Osteocyte (in vitro differentiated cells): ENCODE measurements around the gene CYP46A1. TPM values are rescaled to one million over a fixed set of nuclear protein-coding genes. Genes with fewer than 3 reads are reported as not detected.

ENCODE experiments used
- DNase-seq: peaks from one replicate; pipeline ENCODE4 v3.0.0; 2021; ENCODE audit warnings: mixed read lengths; ENCODE audit not compliant: unreplicated experiment; ENCODE audit errors: extremely low spot score
- H3K27ac Mint-ChIP-seq: one replicate; pipeline ENCODE4 v1.8.0; 2021; ENCODE audit warnings: mild to moderate bottlenecking, mixed read lengths; ENCODE audit not compliant: unreplicated experiment
- H3K27me3 Mint-ChIP-seq: one replicate; pipeline ENCODE4 v1.8.0; 2021; ENCODE audit warnings: mixed read lengths; ENCODE audit not compliant: unreplicated experiment
- H3K36me3 Mint-ChIP-seq: one replicate; pipeline ENCODE4 v1.8.0; 2021; ENCODE audit warnings: mixed read lengths; ENCODE audit not compliant: unreplicated experiment
- H3K4me1 Mint-ChIP-seq: one replicate; pipeline ENCODE4 v1.8.0; 2021; ENCODE audit warnings: mixed read lengths; ENCODE audit not compliant: unreplicated experiment
- H3K4me3 Mint-ChIP-seq: one replicate; pipeline ENCODE4 v1.8.0; 2021; ENCODE audit warnings: mild to moderate bottlenecking, moderate library complexity, mixed read lengths; ENCODE audit not compliant: unreplicated experiment
- H3K9me3 Mint-ChIP-seq: one replicate; pipeline ENCODE4 v1.8.0; 2021; ENCODE audit warnings: mixed read lengths; ENCODE audit not compliant: unreplicated experiment
- total RNA-seq: library from RNA; stranded (reverse); gene quantifications from 2 replicates; pipeline ENCODE4 v1.2.1, GENCODE V29; 2021
- TF ChIP-seq, protein P1 (sequence below): fragments of 200-600 bp; sonication (generic); IDR thresholded peaks from 2 replicates; pipeline ENCODE4 v1.5.0; 2021; ENCODE audit warnings: antibody characterized with exemption, mild to moderate bottlenecking, moderate library complexity

The CYP46A1 gene
- total RNA-seq, 1 donor from 2014 or later, result 1.3 TPM

DNA sequence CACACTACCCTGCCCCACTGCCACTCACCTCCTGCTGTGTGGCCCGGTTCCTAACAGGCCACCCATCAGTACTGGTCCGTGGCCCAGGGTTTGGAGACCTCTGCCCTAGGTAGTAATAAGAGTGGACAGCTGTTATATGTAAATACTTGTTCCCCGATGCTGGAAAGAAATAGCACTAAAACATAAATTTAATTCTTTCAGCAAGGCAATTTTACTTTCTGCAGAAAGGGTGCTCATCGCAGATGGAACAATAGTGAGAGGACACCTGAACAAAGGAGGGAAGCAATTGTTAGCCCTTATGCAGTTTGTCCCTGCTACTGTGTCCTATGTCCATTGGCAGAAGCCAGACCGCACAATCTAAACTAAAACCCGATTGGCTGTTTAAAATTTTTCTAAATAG, 5.9 kb upstream of the CYP46A1 start:
- Mint-ChIP-seq H3K4me3 (no peak overlapping the region), H3K27me3 (no peaks in the 10 kb centered on the region), H3K4me1 (peaks cover 4% of the 10 kb centered on the region), H3K27ac (no peak overlapping the region), H3K36me3 (no peaks in the 10 kb centered on the region), H3K9me3 (peaks cover 7% of the 10 kb centered on the region)
- no peak for DNase-seq
- TF ChIP-seq, protein P1, sequence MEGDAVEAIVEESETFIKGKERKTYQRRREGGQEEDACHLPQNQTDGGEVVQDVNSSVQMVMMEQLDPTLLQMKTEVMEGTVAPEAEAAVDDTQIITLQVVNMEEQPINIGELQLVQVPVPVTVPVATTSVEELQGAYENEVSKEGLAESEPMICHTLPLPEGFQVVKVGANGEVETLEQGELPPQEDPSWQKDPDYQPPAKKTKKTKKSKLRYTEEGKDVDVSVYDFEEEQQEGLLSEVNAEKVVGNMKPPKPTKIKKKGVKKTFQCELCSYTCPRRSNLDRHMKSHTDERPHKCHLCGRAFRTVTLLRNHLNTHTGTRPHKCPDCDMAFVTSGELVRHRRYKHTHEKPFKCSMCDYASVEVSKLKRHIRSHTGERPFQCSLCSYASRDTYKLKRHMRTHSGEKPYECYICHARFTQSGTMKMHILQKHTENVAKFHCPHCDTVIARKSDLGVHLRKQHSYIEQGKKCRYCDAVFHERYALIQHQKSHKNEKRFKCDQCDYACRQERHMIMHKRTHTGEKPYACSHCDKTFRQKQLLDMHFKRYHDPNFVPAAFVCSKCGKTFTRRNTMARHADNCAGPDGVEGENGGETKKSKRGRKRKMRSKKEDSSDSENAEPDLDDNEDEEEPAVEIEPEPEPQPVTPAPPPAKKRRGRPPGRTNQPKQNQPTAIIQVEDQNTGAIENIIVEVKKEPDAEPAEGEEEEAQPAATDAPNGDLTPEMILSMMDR, result no peak

DNA sequence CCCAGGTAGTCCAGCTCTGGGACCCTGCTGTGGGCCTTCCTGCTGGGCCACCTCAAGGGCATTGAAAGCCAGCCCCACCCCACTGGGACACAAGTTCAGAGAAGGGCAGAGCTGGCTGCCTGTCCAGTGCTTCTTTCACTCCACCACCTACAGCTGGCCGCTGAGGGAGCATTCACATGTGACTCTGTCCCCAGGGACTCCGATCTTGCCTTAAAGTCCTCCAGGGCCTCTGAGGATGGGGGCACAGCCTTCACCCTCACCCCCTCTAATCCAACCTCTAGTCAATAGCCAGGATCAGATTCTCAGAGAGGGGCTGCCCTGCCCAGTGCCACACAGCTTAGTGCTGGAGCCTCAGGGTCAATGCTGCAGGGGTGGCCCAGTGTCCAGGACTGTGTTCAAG, 5.0 kb upstream of the CYP46A1 start:
- Mint-ChIP-seq H3K4me1 (peaks cover 4% of the 10 kb centered on the region), H3K27me3 (no peaks in the 10 kb centered on the region), H3K9me3 (peaks cover 7% of the 10 kb centered on the region), H3K27ac (no peak overlapping the region), H3K36me3 (no peaks in the 10 kb centered on the region), H3K4me3 (no peak overlapping the region)
- DNase-seq, result no peak
- TF ChIP-seq, protein P1, result no peak

DNA sequence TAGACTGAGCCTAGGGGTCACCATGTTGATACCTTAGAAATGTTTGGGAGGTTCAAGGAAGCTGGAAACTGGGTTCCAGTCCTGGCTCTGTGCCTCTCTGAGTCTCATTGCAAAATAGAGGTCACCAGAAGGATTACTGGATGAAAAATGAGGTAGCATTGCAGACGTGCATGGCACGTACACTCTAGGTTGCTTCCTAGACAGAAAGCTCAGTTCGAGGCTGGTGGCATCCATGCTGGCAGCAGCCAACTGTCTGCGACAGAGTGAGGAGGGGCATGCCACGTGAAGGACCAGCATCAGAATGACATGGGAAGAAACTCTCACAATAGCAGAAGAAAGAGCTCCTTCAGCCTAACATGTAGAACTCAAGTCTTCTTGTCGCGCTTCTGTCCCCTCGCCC, 4.6 kb upstream of the CYP46A1 start:
- Mint-ChIP-seq H3K36me3 (no peaks in the 10 kb centered on the region), H3K9me3 (peaks cover 7% of the 10 kb centered on the region), H3K4me1 (peaks cover 4% of the 10 kb centered on the region), H3K27me3 (no peaks in the 10 kb centered on the region), H3K27ac (no peak overlapping the region), H3K4me3 (no peak overlapping the region)
- no peak for DNase-seq
- TF ChIP-seq, protein P1, result no peak

DNA sequence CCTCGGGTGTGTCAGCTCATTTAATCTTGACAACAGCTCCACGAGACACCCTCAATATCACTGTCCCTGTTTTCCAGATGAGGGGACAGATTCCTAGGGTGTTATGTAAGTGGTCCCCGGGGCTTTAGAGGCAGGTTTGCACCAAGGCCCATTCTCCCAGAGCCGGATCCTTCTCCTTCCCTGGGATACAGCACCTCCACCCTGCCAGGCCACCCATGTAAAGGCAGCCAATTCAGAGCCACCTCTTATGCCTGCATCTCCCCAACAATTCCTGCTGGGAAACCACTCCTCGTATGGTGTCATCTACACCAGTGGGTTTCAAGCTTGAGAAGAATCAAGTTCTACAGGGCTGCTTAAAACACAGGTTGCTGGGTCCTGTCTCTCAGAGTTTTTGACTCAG, 4.1 kb upstream of the CYP46A1 start:
- Mint-ChIP-seq H3K27ac (no peak overlapping the region), H3K4me3 (no peak overlapping the region), H3K4me1 (peaks cover 4% of the 10 kb centered on the region), H3K27me3 (no peaks in the 10 kb centered on the region), H3K36me3 (no peaks in the 10 kb centered on the region), H3K9me3 (peaks cover 7% of the 10 kb centered on the region)
- no peak for DNase-seq
- TF ChIP-seq, protein P1, result no peak

DNA sequence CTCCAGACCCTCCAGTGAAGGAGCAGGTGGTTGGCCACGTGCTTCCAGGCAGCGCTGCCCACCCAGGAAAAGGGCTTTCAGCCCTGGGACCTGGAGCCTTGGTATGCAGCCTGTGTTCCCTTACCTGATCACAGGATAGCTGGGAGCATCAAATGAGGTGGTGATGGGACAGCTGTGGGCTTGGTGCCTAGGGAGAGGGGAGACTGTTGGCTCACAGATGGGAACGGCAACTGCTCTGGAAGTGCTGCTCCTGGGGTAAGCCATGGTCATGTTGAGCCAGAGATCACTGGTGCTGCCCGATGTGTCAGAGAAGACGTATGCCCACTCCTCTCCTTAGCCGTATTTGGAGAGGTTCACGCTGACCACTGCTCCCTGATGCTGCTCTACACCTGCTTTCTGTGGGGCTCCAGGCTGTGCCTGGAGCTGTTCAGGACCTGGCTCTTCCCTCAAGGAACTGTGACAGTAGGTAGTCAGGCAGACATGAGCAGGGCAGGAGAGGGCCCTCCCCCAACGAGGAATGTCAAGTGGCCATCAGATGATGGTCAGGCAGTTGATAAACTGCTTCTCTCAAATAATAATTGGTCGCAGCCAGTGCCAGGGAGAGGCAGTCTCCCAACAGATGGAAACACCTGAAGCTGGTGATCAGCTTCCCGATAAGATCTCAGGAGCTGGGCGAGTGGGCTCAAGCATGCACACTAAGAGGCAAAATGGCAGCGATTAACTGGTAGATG, 2.8 kb upstream of the CYP46A1 start:
- no peaks in the 10 kb centered on the region for H3K36me3 Mint-ChIP-seq
- H3K9me3 Mint-ChIP-seq, result peaks cover 7% of the 10 kb centered on the region
- H3K4me1 Mint-ChIP-seq, result peaks cover 2% of the 10 kb centered on the region
- peaks cover 10% of the 10 kb centered on the region for H3K27me3 Mint-ChIP-seq
- TF ChIP-seq, protein P1, result no peak
- no peak for DNase-seq
- H3K4me3 Mint-ChIP-seq, result no peak overlapping the region
- H3K27ac Mint-ChIP-seq, result no peak overlapping the region
